GM12874 (cell line): ENCODE results near the gene RTF2.

ENCODE experiments used
- CTCF ChIP-seq: IDR thresholded peaks from 2 replicates; pipeline ENCODE4 v1.5.1; 2011; ENCODE audit warnings: low read depth, mild to moderate bottlenecking, control low read depth, low read length, moderate library complexity; ENCODE audit not compliant: insufficient read depth

Gene RTF2

DNA sequence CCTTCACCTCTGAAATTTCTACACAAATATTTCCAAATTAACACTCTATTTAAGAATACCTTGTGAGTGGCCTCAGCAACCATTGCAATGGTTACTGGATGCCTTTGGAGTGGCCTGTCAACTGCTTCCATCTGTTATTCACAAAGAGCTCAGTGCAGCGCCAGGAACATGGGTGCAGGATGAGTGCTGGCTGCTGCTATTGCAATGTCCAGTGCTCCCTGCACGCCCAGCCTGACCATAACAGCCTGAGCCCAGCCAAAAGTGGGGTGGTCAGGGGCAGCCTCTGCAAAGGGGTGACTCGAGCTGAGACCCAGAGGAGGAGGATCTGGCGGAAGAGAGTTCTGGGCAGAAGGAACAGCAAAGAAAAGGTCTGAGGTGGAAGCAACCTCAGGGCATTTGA, 38.0 kb upstream of the RTF2 start:
- TF ChIP-seq CTCF, result no peak

DNA sequence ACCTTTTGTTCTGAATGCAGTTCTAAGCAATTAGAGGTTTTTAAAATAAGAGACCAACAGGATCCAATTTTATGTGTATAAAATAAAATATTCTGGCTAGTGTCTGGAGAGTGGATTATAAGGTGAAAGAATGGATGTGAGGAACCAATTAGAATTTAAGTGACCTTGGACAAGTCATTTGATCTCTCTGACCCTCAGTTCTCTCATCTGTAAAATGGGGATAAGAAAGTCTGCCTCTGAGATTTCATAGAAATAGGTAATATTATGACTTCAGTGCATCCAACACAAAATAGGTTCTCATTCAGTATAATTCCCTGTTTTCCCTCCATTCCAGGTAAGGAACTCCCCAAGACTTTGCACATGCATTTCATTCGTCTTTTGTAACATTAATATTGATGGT, 37.5 kb upstream of the RTF2 start:
- no peak for TF ChIP-seq CTCF

DNA sequence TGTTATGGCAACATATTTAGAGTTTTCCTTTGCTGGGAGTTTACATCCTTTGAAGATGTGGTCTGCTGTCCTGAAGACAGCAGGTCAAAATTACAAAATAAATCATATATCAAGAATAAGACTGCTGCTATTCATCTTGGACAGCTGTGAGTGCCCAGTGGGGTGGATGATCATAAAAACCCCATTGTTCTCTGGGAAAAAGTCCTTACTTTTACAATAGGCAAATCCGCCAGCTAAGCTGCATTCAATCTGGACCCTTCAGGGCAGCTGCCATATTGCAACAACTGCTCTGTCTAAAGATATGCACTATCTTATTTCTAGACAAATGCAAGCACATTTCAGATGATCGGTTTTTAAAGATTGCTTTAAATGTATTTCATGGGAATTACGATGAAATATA, 37.0 kb upstream of the RTF2 start:
- TF ChIP-seq CTCF, result no peak

GRCh38 chr20:56433221-56433879, 35.1 kb upstream of the RTF2 start:
- no peak for TF ChIP-seq CTCF

DNA sequence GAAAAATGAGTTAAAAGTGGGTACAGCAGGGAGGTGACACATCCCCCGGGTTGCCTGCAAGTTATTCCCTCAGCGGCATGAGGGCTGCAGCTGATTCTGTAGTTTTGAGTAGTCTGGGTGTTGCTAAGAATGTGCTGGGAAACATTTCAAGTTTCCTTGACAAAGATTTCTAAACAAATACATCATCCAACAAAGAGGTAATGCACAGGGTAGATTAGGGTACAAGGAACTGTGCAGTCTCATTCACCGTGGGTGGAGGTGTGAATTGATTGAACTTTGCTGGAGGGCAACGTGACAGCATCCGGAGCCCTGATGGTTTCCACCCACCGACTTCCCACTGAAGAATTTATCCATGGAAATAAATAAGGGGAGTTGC, 34.6 kb upstream of the RTF2 start:
- no peak for TF ChIP-seq CTCF

DNA sequence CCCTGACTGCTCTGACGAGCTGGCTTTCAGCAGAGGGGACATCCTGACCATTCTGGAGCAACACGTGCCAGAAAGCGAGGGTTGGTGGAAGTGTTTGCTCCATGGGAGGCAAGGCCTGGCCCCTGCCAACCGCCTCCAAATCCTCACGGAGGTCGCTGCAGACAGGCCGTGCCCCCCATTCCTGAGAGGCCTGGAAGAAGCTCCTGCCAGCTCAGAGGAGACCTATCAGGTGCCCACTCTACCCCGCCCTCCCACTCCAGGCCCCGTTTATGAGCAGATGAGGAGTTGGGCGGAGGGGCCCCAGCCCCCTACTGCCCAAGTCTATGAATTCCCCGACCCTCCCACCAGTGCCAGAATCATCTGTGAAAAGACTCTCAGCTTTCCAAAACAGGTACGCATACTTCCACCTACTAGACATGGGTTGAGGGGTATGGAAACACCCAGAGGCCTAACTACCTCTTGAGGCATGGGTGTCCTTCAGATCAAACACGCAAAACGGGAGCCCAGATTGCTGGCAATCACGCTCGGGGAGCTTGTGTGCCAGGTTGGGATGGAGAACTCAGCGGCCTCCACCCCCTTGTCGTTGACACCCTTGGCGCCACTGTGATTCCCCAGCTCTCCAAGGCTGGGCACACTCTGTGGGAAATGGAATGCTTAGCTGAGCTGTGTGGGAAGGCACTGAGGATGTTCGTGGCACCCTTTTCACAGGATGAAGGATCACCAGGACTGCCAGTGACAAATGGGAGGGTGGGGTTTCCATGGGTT, 31.0 kb upstream of the RTF2 start:
- no peak for TF ChIP-seq CTCF

DNA sequence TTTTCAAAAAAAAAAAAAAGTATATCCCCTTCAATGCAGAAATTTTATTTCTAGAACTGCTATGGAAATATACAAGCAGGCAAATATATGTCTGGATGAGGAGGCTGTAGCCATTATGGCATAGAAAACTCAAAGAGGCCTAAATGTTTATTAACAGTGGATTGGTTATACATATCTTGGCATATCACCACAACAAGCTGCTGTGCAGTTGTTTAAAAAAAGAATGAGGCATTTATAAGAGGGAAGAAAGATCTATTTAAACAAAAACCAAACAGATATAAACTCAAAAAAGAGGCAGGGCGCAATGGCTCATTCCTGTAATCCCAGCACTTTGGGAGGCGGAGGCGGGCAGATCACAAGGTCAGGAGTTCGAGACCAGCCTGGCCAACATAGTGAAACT, 30.1 kb upstream of the RTF2 start:
- no peak for TF ChIP-seq CTCF
